ENCODE data around the gene TST.

TST gene

DNA sequence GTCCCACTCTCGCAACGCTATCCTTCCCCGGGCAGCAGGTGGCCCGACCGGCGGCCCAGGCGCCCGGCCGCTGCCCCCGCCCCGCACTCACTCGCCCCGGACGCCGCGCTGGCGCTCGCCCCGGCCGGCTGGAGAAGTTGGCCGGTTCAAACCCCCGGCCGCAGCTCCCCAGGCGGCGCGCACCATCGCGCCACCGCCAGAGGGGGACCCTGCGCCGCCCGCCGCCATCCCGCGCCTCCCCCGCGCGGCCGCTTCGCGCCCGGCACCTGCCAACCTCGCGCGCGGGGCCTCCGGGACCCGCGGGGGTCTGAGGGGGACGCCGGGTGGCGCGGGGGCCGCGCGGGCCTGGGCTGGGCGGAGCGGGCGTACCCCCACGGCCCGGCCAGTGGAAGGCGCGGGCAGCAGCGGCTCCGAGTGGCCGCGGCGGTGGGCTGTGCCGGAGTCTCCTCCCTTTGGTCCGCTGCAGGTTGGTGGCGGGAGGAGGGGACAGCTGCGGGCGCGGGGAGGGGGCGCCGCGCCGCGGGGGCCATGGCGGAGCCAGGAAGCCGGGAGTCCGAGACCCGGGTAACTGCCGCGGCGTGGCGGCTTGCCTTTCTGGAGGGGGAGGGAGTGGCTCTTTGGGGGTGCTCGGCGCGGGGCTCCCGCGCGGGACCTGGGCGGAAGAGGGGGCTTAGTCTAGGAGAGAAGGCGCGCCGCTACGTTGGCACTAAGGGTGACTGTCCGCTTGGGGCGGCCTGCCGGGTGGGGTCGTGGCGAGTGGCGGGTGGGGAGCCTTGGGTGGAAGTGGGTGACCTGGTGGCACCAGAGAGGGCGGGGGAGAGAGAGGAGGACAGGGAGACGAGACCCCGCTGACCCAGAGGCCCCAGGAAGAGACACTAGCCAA is at the start of gene TST, which contains the start of gene MPST:
Gene TST, minus strand, starts transcription at position 139 of the 883 bp plus-strand sequence. CDS start 715 bp downstream, outside the sequence.
Gene MPST, plus strand, starts transcription at position 434 of the 883 bp plus-strand sequence. Its CDS starts 95 bp downstream, at position 529.
- peak in 1 of 3 donors; percentile 24 for DNase-seq (ENCODE audit: low read depth in 3 of 3)

DNA sequence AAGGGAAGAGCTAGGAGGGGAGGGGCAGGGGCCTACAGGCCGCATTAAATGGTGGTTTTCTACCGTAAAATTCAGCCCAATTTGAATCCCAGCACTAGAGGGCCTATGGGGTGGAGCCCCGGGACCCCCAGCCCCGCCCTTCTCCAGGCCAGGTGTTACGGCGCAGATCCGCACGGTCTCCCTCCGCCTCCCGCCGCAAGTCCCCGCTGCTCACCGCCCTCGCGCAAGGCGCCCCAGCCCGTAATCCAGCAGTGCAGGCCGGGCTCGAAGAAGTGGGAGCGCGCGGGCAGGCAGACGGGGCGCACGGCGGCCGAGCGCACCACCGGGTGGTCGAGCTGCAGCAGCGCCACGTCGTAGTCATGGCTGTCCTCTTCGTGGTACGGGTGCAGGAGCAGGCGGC is 49.6 kb upstream of the TST start:
- no peak for DNase-seq (ENCODE audit: low read depth in 3 of 3)

DNA sequence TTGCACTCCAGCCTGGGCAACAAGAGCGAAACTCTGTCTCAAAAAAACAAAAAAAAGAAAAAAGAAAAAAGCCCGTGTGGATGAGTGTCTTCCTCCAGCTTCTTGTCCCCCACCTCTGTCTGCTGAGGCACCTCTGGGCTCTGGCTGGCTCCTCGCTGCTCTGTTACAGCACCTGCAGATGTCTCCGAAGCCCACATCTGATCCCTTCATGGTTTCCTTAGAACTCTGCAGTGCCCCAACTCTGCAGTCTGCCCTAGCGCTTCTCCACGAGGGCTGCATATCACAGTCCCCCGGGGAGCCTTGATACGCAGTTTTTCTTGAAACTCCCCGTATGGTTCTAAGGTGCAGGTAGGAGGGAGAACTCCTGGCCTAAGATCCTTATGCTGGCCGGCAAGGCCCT is 48.2 kb upstream of the TST start:
- DNase-seq (ENCODE audit: low read depth in 3 of 3) = no peak

DNA sequence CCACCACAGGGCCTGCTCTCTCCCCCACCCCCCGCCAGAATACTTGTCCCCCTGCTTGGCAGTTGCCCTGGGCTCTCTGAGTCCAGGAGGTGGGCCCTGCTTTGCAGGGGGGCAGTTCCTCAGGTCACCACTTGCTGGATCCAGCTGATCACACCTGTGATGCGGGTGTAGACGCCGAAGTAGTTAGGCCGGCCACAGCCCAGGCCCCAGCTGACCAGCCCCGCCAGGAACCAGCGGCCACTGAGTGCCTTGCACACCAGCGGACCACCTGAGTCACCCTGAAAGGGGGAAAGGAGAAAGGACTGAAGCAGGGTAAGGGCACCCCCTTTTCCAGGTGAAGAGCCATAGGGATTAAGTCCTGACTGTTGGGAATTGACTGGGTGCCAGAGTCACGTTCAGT is 46.7 kb upstream of the TST start:
- no peak for DNase-seq (ENCODE audit: low read depth in 3 of 3)

DNA sequence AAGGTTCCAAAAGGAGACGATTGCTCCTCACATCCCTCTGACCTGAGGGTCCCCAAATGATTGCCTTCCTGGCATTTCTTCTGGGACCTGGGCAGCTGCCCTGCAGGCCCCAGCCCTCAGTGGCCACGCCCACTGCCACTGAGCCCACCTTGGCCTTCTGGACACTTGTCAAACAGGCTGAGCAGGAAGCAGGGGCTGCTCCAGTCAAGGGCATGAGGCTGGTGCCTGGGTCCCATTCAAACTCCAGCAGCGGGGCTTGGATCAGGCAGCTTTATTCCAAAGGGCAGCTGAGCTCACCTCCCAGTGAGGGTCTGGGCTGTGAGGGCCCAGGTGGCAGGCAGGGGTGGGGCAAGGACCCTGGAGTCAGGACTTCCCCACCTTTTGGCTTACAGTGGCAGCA is 45.9 kb upstream of the TST start:
- DNase-seq (ENCODE audit: low read depth in 3 of 3) = no peak

DNA sequence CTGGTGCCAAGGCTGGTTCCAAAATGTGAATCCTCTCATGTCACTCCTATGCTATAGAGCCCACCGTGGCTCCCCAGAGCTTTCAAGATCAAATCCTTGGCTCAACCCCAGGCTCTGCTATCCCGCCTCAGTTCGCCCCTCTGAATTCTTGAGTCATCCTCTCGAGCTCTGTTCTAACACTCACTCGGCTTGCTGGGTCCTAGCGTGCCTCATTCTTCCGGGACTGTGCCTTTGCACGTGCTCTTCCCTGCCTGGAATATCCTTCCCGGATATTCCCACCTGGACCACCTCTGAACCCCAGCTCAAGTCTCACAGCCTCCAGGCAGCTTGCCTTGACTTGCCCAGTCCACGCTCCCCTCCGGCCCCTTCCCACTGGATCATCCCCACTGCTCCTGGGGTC is 45.3 kb upstream of the TST start:
- no peak for DNase-seq (ENCODE audit: low read depth in 3 of 3)

DNA sequence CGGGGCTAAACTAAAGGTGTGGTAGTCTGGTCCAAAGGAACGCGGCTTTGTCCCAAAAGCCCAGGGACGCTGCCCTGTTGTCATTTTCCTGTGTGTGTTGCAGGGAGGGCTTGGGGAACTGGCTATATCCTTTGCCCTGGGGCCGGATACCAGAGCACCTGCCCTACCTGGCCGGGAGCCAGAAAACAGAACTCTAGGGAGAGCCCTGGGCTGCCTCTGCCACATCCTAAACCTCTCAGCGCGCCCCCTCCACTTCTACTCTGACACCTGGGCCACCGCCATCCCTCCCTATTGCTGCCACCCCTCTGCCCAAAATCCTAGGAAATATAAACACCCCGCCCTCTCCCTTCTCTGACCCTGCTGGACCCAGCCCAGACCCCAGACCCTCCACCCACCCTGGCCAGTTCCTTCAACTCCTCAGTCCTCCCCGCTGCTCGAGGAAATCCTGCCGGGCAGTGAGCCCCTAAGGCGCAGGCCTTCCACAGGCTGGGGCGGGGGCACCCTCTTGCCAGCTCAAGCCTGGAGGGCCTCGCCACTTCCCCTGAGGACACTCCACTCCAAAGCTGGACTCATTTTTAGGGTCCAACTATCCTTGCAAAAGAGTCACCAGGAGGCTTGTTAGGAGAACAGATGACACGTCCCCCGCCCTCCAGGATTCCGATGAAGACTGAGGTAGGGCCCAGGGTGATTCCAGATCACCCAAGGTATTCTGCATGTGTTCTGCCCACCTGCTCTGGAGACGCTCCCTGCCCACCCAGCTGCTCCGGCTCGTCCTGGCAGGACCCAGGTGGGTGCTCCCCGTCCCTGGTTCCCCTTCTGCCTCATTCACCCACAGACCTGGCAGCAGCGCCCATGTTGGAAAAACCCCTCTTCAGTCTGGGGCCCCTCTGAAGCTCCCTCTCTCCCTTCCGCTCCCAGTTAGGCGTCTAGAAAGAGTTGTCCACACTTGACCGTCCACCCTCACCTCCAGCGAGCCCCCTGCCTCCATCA is 44.5 kb upstream of the TST start:
- DNase-seq (ENCODE audit: low read depth in 3 of 3) = no peak

DNA sequence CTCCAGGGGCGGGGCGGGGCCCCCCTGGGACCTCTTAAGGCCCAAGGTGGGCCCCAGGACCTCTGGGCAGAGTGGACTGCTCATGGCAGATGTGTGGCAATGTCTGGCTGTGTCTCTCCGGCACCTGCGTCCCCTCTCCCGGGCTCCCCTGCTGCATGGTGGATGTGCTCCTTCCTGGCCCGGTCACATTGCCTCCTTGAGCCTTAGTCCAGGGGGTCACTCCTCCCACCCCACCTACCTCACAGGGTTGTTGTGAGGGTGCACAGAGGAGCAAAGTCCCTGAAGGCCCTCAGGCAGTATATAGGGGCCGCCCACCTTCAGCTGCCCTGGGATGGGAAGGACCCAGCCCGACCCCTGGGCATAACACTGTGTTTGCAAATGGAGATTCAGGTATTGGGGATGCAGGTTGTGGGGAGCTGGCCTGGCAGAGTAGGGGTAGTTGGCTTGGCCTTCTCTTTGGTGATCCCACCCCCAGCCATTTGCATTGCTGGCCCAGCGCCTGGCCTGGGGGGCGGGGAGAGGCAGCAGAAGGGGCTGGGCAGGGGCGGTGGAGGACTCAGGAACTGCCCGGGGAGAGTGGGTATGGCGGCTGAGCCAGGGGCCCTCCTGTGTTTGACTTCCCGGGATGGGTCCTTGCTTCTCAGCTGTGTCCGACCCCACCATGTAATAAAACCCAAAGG is 43.6 kb upstream of the TST start:
- DNase-seq (ENCODE audit: low read depth in 3 of 3) = no peak

DNA sequence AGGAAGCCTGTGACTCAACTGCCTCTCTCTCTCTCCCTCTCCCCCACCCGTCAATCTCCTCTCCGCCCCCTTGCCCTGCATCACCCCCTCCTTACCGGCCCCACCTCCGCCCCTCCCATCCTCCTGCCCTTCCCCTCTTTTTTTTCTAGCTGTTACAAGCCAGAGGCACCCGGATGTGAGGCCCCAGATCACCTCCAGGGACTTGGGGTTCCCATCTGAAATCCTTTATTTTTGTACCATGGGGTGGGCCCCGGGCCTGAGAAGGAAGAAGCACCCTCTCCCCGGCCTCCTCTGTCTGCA is 43.1 kb upstream of the TST start:
- no peak for DNase-seq (ENCODE audit: low read depth in 3 of 3)

DNA sequence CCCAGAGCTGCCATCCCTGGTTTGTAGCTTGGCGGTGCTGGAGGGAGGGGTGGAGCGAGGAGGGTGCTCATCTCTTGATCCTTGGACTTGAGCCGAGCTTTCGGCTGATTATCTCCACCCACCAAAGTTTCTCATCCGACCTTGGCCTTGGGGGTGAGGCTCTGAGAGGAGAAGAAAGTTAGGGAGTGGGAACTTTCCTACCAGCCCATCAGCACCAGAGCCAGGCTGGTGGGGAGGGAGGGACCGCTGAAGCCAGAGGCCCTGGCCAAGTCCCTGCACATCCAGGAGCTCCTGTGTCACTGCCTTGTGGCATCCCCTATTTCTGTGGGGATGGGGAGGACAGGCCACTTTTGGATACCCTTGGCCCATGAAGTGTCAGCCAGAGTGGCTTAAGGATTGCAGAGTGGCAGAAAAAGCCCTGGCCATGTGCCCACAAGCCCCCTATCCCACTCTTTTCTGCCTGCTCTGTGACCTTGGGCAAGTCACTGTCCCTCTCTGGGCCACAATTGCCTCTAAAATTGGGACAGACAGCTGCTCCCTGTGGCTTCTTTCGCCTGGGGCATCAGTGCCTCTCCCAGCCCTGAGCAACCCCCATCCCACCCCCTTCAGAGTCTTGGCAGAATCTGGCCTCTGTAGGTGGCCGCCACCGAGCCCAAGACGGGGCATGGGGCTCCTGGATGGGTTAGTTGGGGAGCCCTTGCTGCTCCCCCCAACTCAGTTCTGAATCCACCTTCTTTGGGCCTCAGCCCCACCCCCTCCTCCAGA is 42.5 kb upstream of the TST start:
- no peak for DNase-seq (ENCODE audit: low read depth in 3 of 3)

DNA sequence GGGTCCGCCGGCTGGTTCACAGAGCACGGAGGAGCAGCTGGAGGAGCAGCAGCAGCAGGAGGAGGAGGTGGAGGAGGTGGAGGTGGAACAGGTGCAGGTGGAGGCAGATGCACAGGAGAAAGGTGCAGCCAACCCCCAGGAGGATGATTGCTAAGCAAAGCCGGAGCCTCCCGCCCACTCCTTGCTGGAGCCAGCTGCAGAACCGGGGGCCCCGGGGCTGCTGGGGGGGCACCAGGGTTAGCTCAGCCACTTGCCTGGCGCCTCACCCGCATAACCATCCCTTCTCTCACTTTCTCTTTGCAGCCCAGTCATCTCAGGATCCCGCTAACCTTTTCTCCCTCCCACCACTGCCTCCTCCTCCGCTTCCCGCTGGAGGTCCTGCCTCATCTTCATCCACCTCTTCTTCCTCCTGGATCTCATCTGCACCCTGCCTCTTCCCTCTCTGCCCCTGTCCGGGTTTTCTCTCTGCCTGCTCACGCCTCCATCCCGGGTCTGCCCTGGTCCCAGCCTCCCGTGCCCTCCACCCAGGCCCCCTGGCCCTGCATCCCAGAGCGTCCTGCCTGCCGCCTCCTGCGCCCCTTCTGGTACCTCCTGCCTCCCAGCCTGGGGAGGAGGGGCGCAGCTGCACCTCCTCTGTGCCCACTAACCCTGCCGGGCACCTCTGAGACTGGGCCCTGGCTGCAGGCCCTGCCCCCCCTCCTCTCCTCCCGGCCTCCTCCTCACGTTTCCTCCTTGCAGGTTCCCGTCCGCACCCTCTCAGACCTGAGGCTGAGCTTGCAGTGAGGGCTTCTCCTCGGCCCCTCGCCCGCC is 41.8 kb upstream of the TST start:
- peak; percentile 40 to 68 (median 65) for DNase-seq (ENCODE audit: low read depth in 3 of 3)

DNA sequence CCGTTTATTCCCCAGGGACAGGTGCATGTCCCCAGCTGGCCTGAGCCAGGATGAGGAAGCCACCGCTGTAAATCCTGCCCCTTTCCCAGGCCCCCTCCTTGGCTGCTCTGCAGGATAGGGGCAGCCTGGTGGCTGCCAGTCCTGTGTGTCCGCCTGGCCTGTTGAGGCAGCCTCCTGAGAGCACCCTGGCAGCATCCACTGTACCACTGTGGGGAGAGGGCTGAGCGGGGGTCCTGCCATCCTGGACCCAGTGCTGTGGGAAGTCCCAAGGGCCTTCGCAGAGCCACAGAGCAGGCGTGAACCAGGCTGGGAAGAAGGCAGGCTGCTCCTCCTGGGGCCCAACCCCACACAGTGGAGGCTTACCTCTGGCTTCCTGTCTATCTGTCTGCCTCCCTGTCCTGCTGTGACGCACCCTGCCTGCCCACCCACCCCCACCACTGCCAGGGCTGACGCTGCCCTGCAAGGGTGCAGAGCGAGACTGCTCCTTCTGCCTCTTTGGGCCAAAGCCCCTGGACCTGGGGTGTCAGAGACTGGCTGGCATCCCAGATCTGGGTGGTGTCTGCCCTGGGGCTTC is 40.7 kb upstream of the TST start:
- DNase-seq (ENCODE audit: low read depth in 3 of 3) = no peak

DNA sequence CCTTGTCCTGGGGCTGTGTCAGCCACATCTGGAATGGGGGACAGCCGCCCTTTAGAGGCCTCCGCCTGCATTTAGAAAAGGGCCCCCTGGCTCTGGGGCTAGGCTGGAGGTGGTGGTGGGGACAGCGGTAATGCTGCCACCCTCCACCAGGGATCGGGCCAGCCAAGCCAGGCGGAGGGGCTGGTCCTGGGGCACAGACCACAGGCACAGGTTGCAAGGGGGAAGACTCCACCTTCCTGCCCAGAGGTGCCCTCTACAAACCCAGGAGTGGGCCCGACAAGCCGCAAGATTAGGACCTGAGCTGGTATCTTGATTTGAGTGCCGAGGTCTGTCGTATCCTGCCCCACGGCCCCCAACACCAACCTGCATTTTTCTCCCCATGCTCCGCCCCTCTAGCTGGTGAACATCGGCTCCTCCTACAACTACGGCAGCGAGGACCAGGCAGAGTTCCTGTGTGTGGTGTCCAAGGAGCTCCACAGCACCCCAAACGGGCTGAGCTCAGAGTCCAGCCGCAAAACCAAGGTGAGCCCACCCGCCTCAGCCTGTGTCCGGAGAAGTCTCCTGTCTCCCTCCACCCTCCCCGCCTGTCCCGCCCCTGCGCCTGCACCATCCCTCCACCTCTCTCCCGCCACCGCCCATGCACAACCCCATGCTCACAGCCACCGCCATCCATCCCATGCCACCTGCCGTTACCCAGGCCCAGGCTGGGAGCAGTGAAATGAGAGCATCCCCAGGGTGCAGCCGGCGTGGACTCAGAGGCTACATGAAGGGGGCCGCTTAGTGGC is 39.9 kb upstream of the TST start:
- no peak for DNase-seq (ENCODE audit: low read depth in 3 of 3)

DNA sequence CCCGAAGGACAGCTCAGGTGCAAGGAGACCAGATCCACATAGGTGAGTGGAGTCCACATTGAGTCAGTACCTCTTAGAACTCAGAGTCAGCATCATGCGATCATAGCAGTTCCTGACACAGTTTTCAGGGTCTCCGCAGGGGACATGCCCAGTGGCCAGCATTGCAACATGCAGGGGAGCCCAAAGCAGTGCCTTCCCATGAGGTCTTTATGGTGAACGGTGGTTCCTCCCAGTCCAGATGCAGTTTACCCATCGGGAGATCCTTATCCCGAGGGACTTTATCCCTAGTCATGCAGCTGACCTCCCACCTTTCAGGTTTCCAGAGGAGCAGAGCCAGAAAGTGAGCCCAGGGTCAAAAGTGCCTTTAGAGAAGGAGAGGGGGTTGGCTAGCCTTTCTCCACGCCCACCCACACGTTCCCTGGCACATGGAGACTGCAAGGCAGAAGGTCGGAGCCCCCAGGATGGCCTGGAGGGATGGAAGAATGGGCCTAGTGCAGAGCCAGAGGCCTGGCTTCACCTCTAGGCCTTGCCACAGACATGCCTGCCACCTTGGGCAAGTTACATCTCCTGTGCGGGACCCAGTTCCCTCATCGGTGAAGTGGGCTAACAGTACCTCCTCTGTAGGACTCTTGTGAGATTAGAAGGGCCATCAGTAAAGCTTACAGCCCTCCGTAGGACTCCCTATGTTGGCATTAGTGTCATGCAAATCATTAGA is 38.7 kb upstream of the TST start:
- no peak for DNase-seq (ENCODE audit: low read depth in 3 of 3)

DNA sequence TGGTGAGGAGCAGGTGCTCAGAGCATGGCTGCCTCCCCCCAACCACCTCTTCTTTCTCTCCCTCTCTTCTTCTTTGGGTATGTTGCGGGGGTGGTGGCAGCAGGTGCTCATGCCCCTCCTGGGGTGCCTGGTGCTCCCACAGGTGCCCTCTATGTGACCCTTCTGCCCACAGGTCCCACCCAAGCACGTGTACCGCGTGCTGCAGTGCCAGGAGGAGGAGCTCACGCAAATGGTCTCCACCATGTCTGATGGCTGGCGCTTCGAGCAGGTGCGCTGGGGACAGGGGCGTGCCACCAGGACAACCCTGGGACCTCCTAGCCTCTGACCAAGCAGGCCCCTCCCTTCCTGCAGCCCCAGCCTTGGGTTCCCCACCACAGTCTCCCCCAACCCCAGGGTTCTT is 38.0 kb upstream of the TST start:
- DNase-seq (ENCODE audit: low read depth in 3 of 3) = no peak

DNA sequence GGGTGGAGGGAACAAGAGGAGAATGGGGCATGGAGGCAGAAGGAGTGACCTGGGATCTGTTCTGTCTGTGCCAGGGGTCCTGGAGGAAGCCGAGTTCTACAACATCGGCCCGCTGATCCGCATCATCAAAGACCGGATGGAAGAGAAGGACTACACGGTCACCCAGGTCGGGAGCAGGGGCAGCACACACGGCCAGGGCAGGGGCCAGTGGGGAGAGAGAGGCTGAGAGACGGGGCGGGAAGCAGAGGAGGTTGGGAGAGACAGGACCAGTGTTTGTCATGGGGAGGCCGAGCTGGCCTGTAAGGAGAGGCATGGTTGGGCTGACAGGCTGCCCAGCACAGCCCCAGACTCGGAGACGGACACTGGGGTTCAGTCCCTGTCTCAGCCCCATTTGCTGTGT is 37.0 kb upstream of the TST start:
- no peak for DNase-seq (ENCODE audit: low read depth in 3 of 3)

DNA sequence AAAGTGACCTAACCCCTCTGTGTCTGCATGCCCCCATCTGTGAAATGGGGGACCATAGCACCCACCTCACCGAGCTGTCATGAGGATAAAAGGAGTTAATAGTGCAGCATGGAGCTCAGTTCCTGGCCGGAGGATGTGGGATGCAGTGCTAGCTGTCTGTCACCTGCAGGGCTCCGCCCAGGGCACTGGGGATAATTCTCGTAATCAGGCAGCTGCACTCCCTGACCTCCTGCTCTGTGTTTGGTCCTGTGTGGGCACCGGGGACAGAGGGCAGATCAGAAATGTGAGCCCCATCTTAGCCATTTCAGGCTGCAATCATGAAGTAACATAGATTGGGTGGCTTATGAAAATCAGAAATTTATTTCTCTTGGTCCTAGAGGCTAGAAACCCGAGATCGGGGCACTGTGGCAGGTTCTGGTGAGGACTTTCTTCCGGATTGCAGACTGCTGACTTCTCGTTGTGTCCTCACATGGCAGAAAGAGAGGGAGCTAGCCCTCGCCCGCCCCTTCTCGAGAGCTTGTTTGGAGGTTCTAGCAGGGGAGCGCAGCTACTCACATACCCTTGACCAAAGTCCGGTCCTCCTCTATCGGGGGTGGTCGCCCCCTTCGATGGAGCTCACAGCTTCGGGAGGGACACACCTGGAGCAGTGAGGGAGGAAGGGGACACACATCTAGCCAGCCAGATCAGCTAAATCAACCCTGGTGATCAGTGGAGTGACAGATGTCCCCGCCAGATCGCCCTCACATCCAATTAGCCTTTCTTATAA is 35.5 kb upstream of the TST start:
- no peak for DNase-seq (ENCODE audit: low read depth in 3 of 3)

DNA sequence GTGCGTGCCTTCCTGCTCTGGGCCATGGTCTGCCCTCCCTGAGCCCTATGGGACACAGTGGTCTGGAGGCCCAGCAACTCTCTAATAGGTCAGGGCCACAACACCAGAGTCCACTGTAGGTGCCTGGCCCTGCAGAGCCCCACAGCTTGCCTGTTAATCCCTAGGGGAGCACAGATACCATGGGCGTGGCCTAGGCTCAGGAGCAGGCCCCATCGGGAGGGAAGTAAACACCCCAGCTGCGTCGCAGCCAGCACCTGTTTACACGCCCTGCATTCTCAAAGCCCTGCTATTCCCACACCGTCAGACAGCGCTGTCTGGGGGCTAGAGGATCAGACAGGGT is 34.8 kb upstream of the TST start:
- no peak for DNase-seq (ENCODE audit: low read depth in 3 of 3)

Data from stimulated activated CD4-positive, alpha-beta T cell treated with anti-CD3 and anti-CD28 coated beads, TNF-alpha, amount 100 ng/mL, for 48 hours (primary cell).